Endothelial cell of umbilical vein (primary cell): ENCODE data around the gene C1RL. TPM values are rescaled to one million over a fixed set of nuclear protein-coding genes. Genes with fewer than 3 reads are reported as not detected.

Experiments
- BruUV-seq: library from RNA; stranded (reverse); fragments of 400-500 nt; replicated peaks from 2 replicates; lab custom pipeline; 2021; lab: Mats Ljungman, UMichigan
- CTCF ChIA-PET: fragments of 300-600, 350-600 bp; sonication (Branson Sonifier 250); formaldehyde crosslinking; loops from one replicate; lab custom pipeline; 2021; ENCODE audit warnings: antibody characterized with exemption, inconsistent platforms; lab: Charles Lee
- POLR2A ChIA-PET: fragments of 300-600, 350-600 bp; sonication (Branson Sonifier 250); formaldehyde crosslinking; loops from one replicate; lab custom pipeline; 2021; ENCODE audit warnings: antibody characterized with exemption, inconsistent platforms; lab: Charles Lee
- DNase-seq: peaks from one replicate; pipeline ENCODE4 v3.0.0-alpha.2; 2011; ENCODE audit warnings: low read depth, low spot score
- FAIRE-seq: peaks from 2 replicates; lab custom pipeline; 2011; peaks lifted over from hg19 to GRCh38; lab: Jason Lieb, UNC
- H2AFZ ChIP-seq: 2 replicates; pipeline ENCODE4 v1.6.0; 2012; ENCODE audit warnings: low read depth, low read length, control low read depth, inconsistent platforms
- H3K27ac ChIP-seq: 2 replicates; pipeline ENCODE4 v1.5.1; 2011; ENCODE audit warnings: low read depth, mild to moderate bottlenecking, control low read depth, low read length, moderate library complexity; ENCODE audit not compliant: insufficient read depth
- H3K27me3 ChIP-seq, 2 experiments: 2 replicates each; pipeline versions ENCODE4 v1.6.0 to v1.6.1; 2011; ENCODE audit warnings: low read length in 2 of 2, mixed read lengths in 1 of 2; ENCODE audit not compliant: control insufficient read depth in 2 of 2, insufficient read depth in 2 of 2
- H3K36me3 ChIP-seq, 2 experiments: 2 replicates in 1 of 2; 3 replicates in 1 of 2; pipeline ENCODE4 v1.5.1; 2011; ENCODE audit warnings: low read length in 2 of 2, mild to moderate bottlenecking in 1 of 2, moderate library complexity in 1 of 2; ENCODE audit not compliant: control insufficient read depth in 2 of 2, insufficient read depth in 2 of 2; ENCODE audit errors: extremely low read depth in 1 of 2
- H3K4me1 ChIP-seq: 3 replicates; pipeline ENCODE4 v1.5.1; 2011; ENCODE audit warnings: mild to moderate bottlenecking, low read length; ENCODE audit not compliant: control insufficient read depth, insufficient read depth; ENCODE audit errors: extremely low read depth
- H3K4me2 ChIP-seq: 2 replicates; pipeline ENCODE4 v1.6.1; 2011; ENCODE audit warnings: low read length, control low read depth, mixed read lengths; ENCODE audit not compliant: insufficient read depth
- H3K4me3 ChIP-seq, 3 experiments: fragments of 200-600 bp in 1 of 3; sonication (generic), shearing (Covaris generic) in 1 of 3; replicated peaks in 1 of 3; 2 replicates each; pipeline ENCODE4 v1.5.1; 2011 to 2016; ENCODE audit warnings: control low read depth in 3 of 3, low read length in 3 of 3, mild to moderate bottlenecking in 2 of 3, inconsistent platforms in 1 of 3, low read depth in 1 of 3, moderate library complexity in 1 of 3; ENCODE audit not compliant: insufficient read depth in 1 of 3
- H3K79me2 ChIP-seq: 2 replicates; pipeline ENCODE4 v1.6.0; 2012; ENCODE audit warnings: low read length, inconsistent platforms; ENCODE audit not compliant: control insufficient read depth, insufficient read depth
- H3K9ac ChIP-seq: replicated peaks from 2 replicates; pipeline ENCODE3; 2011; ENCODE audit warnings: low read length, control low read depth; ENCODE audit not compliant: insufficient read depth; ENCODE audit errors: extremely low read depth
- H3K9me1 ChIP-seq: replicated peaks from 3 replicates; pipeline ENCODE4 v1.6.0; 2011; ENCODE audit warnings: mild to moderate bottlenecking, low read length; ENCODE audit not compliant: control insufficient read depth, insufficient read depth; ENCODE audit errors: extremely low read depth
- H3K9me3 ChIP-seq: replicated peaks from 2 replicates; pipeline ENCODE4 v1.5.1; 2012; ENCODE audit warnings: low read length, inconsistent platforms; ENCODE audit not compliant: control insufficient read depth, insufficient read depth
- H4K20me1 ChIP-seq: replicated peaks from 2 replicates; pipeline ENCODE3; 2011; ENCODE audit warnings: mild to moderate bottlenecking, low read length; ENCODE audit not compliant: control insufficient read depth, insufficient read depth; ENCODE audit errors: extremely low read depth
- EZH2 ChIP-seq: IDR thresholded peaks from 2 replicates; pipeline ENCODE4 v1.6.1; 2012; ENCODE audit warnings: borderline replicate concordance, low read depth, mild to moderate bottlenecking, moderate library complexity, low read length, inconsistent platforms; ENCODE audit not compliant: severe bottlenecking
- FOS ChIP-seq: IDR thresholded peaks from 2 replicates; pipeline ENCODE4 v1.6.1; 2011; ENCODE audit warnings: mild to moderate bottlenecking, low read length, moderate library complexity, borderline replicate concordance; ENCODE audit not compliant: insufficient read depth
- GATA2 ChIP-seq: IDR thresholded peaks from 2 replicates; pipeline ENCODE4 v1.7.0; 2011; ENCODE audit warnings: low read depth, mild to moderate bottlenecking, moderate library complexity, mixed read lengths, low read length; ENCODE audit not compliant: insufficient read length, insufficient read depth
- JUN ChIP-seq: IDR thresholded peaks from 2 replicates; pipeline ENCODE4 v1.6.1; 2011; ENCODE audit warnings: borderline replicate concordance, low read depth; ENCODE audit not compliant: insufficient read length, insufficient read depth
- MYC ChIP-seq: IDR thresholded peaks from one replicate; pipeline ENCODE4 v1.6.1; 2011; ENCODE audit warnings: mild to moderate bottlenecking, low read depth, low read length
- POLR2A ChIP-seq: IDR thresholded peaks from 2 replicates; pipeline ENCODE4 v1.6.1; 2012; ENCODE audit warnings: low read depth, mild to moderate bottlenecking, control low read depth, low read length
- POLR2AphosphoS5 ChIP-seq: IDR thresholded peaks from 2 replicates; pipeline ENCODE4 v1.6.1; 2012; ENCODE audit warnings: low read depth, mild to moderate bottlenecking, control low read depth, low read length, moderate library complexity; ENCODE audit not compliant: insufficient read depth
- dilution Hi-C: fragments of 300-500 bp; cut with MboI; formaldehyde crosslinking; loops from one replicate; pipeline ENCODE4 v1.15.0; 2019; ENCODE audit warnings: low sequenced_read_pairs; ENCODE audit not compliant: extremely low pct_ligation_motif_present
- intact Hi-C: fragments of 100-400 bp; cut with micrococcal nuclease; formaldehyde crosslinking; loops from one replicate; pipeline ENCODE4 v1.10.0; 2022
- polyA plus RNA-seq, 4 experiments: library from polyadenylated mRNA; depleted of rRNA in 3 of 4; stranded (reverse) in 3 of 4; unstranded in 1 of 4; fragments of >200 nt; gene quantifications; 2 replicates each; pipeline versions ENCODE4 v1.2.1 to v1.2.3, GENCODE V29; 2011 to 2012; ENCODE audit warnings: missing spikeins in 1 of 4
- total RNA-seq: library from RNA; stranded (reverse); gene quantifications from 2 replicates; pipeline ENCODE4 v1.2.3, GENCODE V29; 2021
- TF ChIP-seq, protein P1 (sequence below), 2 donors: IDR thresholded peaks; 1 replicate in 1 of 2; 2 replicates in 1 of 2; pipeline ENCODE4 v1.5.1; 2011; ENCODE audit warnings: low read length in 2 of 2, mild to moderate bottlenecking in 2 of 2, moderate library complexity in 2 of 2, control low read depth in 1 of 2, inconsistent platforms in 1 of 2, low read depth in 1 of 2; ENCODE audit not compliant: insufficient read depth in 1 of 2; ENCODE audit errors: extremely low read depth in 1 of 2
- TF ChIP-seq, protein P2 (sequence below): IDR thresholded peaks from 2 replicates; pipeline ENCODE4 v1.6.1; 2011; ENCODE audit not compliant: insufficient read depth, insufficient read length

The C1RL gene
- total and polyA plus RNA-seq, 2 donors (not counting 3 experiments of a cell fraction or from before 2014, with no cell fraction given), result 20.9 to 25.0 TPM

DNA sequence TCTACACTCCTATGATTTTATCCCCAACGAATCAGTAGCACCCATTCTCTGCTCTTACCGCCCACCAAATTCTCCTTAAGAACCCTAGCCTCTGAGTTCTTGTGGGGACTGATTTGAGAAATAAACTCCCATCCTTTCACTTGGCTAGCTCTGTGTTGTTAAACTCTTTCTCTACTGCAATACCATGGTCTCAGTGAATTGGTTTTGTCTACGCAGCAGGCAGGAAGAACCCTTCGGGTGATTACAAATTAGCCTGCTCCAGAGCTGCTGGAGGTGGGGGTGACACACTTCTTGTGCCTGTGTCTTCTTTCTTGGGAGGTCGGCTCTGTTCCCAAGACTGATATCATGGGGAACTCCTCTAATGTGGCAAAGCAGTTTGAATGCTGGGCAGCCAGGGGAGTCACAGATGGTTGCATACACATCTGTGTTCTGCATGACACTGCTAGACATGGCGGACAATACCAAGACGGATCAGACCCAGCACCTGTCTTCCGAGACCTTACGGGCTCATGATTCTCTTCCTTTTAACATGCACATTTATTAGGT, 50.1 kb downstream of the C1RL start:
- ChIA-PET POLR2A (no interaction called here), CTCF (interaction anchor here (0.6 to 4.3 kb wide), 2 partner anchors 50 to 182 kb away, joined by 3 to 21 read pairs; partner anchors contain the start of gene C1RL)
- DNase-seq, result no peak
- H3K27me3 ChIP-seq, result peaks cover 25 to 26% of the 10 kb centered on the region in 2 experiments
- H3K4me2 ChIP-seq, result no peak overlapping the region
- no TSS peak for BruUV-seq
- intact Hi-C loops (no loop called here), dilution Hi-C loops (no loop called here)
- no peaks in the 10 kb centered on the region for H3K79me2 ChIP-seq
- no peak overlapping the region for H3K27ac ChIP-seq
- H3K36me3 ChIP-seq, result no peaks in the 10 kb centered on the region
- H3K4me1 ChIP-seq, result no peaks in the 10 kb centered on the region
- TF ChIP-seq GATA2 (no peak), POLR2A (no peak), POLR2AphosphoS5 (no peak), JUN (no peak), MYC (no peak), FOS (no peak), EZH2 (no peak)
- TF ChIP-seq, protein P1, sequence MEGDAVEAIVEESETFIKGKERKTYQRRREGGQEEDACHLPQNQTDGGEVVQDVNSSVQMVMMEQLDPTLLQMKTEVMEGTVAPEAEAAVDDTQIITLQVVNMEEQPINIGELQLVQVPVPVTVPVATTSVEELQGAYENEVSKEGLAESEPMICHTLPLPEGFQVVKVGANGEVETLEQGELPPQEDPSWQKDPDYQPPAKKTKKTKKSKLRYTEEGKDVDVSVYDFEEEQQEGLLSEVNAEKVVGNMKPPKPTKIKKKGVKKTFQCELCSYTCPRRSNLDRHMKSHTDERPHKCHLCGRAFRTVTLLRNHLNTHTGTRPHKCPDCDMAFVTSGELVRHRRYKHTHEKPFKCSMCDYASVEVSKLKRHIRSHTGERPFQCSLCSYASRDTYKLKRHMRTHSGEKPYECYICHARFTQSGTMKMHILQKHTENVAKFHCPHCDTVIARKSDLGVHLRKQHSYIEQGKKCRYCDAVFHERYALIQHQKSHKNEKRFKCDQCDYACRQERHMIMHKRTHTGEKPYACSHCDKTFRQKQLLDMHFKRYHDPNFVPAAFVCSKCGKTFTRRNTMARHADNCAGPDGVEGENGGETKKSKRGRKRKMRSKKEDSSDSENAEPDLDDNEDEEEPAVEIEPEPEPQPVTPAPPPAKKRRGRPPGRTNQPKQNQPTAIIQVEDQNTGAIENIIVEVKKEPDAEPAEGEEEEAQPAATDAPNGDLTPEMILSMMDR (IDR thresholded peaks at IDR 0.05; ENCODE audit: extremely low read depth in 1 of 2, insufficient read depth in 1 of 2, low read depth in 1 of 2, low read length in 2 of 2), result no peak
- TF ChIP-seq, protein P2, sequence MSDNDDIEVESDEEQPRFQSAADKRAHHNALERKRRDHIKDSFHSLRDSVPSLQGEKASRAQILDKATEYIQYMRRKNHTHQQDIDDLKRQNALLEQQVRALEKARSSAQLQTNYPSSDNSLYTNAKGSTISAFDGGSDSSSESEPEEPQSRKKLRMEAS, result no peak
- H4K20me1 ChIP-seq, result no peaks in the 10 kb centered on the region
- H3K9me3 ChIP-seq, result no peaks in the 10 kb centered on the region
- no peaks in the 10 kb centered on the region for H3K9me1 ChIP-seq
- no peak overlapping the region for H3K4me3 ChIP-seq
- no peak overlapping the region for H3K9ac ChIP-seq
- no peak for FAIRE-seq
- no peak overlapping the region for H2AFZ ChIP-seq
